Activated CD4-positive, alpha-beta T cell treated with anti-CD3 and anti-CD28 coated beads, Interleukin-2, amount 50 U/mL, for 48 hours (primary cell): Measurements from ENCODE around the gene CNTRL.
"Not testable (repeated sequence)": the region's sequence is repeated elsewhere in the genome, so short reads cannot be mapped to it uniquely, and the experiment has no call there.

ENCODE experiments used
- DNase-seq, 2 experiments: peaks; one replicate each; pipeline ENCODE4 v3.0.0-alpha.2; 2020

Gene CNTRL

GRCh38 chr9:121138561-121138960 lies 63.8 kb downstream of the CNTRL start:
- no peak for DNase-seq

- no peak for DNase-seq
These were observed 64.2 kb downstream of the CNTRL start for GRCh38 chr9:121138973-121139372.

- DNase-seq, result no peak
These were observed 65.4 kb downstream of the CNTRL start for GRCh38 chr9:121140162-121140561.

- no peak for DNase-seq
These were observed 66.6 kb downstream of the CNTRL start for GRCh38 chr9:121141306-121141705.

- no peak for DNase-seq
These were observed 67.0 kb downstream of the CNTRL start for GRCh38 chr9:121141706-121142105.

- no peak for DNase-seq
These were observed 69.0 kb downstream of the CNTRL start for GRCh38 chr9:121143771-121144170.

GRCh38 chr9:121144482-121144881 lies 69.7 kb downstream of the CNTRL start:
- DNase-seq, result no peak

- no peak for DNase-seq
These were observed 75.4 kb downstream of the CNTRL start for GRCh38 chr9:121150188-121150587.

GRCh38 chr9:121153642-121154041 lies 78.9 kb downstream of the CNTRL start:
- no peak for DNase-seq

- DNase-seq, result no peak
These were observed 80.0 kb downstream of the CNTRL start for GRCh38 chr9:121154782-121155181.

GRCh38 chr9:121156263-121156731 lies 81.5 kb downstream of the CNTRL start:
- DNase-seq, result no peak

GRCh38 chr9:121157939-121158338 lies 83.2 kb downstream of the CNTRL start:
- no peak for DNase-seq

- no peak for DNase-seq
These were observed 85.3 kb downstream of the CNTRL start for GRCh38 chr9:121160025-121160424.

GRCh38 chr9:121168052-121168451 lies 93.3 kb downstream of the CNTRL start:
- DNase-seq, result no peak

- no peak for DNase-seq
These were observed 94.4 kb downstream of the CNTRL start for GRCh38 chr9:121169094-121169601.

- DNase-seq, result no peak
These were observed 96.5 kb downstream of the CNTRL start for GRCh38 chr9:121171236-121171635.

- DNase-seq, result no peak
These were observed 98.2 kb downstream of the CNTRL start for GRCh38 chr9:121172726-121173487.

- DNase-seq, result no peak
These were observed 98.7 kb downstream of the CNTRL start for GRCh38 chr9:121173501-121173900.

- no peak for DNase-seq
These were observed 104.1 kb downstream of the CNTRL start for GRCh38 chr9:121178676-121179372.

- DNase-seq, result not testable (repeated sequence)
These were observed 104.6 kb downstream of the CNTRL start for GRCh38 chr9:121179373-121179721.

- no peak for DNase-seq
These were observed 105.4 kb downstream of the CNTRL start for GRCh38 chr9:121179930-121180681.

GRCh38 chr9:121182101-121182836 lies 107.5 kb downstream of the CNTRL start:
- no peak for DNase-seq

GRCh38 chr9:121182989-121183388 lies 108.2 kb downstream of the CNTRL start:
- DNase-seq, result no peak
